Endothelial cell (in vitro differentiated cells): ENCODE data around the gene HLA-DPA1. TPM values are rescaled to one million over a fixed set of nuclear protein-coding genes. Genes with fewer than 3 reads are reported as not detected.

ENCODE experiments used
- DNase-seq: peaks from one replicate; pipeline ENCODE4 v3.0.0; 2021; ENCODE audit warnings: low spot score
- H3K27ac Mint-ChIP-seq: one replicate; pipeline ENCODE4 v1.8.0; 2021; ENCODE audit warnings: mixed read lengths, inconsistent platforms; ENCODE audit not compliant: unreplicated experiment
- H3K27me3 Mint-ChIP-seq: one replicate; pipeline ENCODE4 v1.8.0; 2021; ENCODE audit warnings: mild to moderate bottlenecking, moderate library complexity, mixed read lengths, inconsistent platforms; ENCODE audit not compliant: unreplicated experiment
- H3K36me3 Mint-ChIP-seq: one replicate; pipeline ENCODE4 v1.8.0; 2021; ENCODE audit warnings: mild to moderate bottlenecking, low read depth, mixed read lengths, inconsistent platforms; ENCODE audit not compliant: unreplicated experiment
- H3K4me1 Mint-ChIP-seq: one replicate; pipeline ENCODE4 v1.8.0; 2021; ENCODE audit warnings: mild to moderate bottlenecking, mixed read lengths, inconsistent platforms; ENCODE audit not compliant: unreplicated experiment
- H3K4me3 Mint-ChIP-seq: one replicate; pipeline ENCODE4 v1.8.0; 2021; ENCODE audit warnings: mild to moderate bottlenecking, mixed read lengths, inconsistent platforms; ENCODE audit not compliant: unreplicated experiment
- H3K9me3 Mint-ChIP-seq: one replicate; pipeline ENCODE4 v1.8.0; 2021; ENCODE audit warnings: mixed read lengths, inconsistent platforms; ENCODE audit not compliant: unreplicated experiment
- CTCF ChIP-seq: fragments of 200-600 bp; sonication (generic); IDR thresholded peaks from one replicate; pipeline ENCODE4 v1.5.0; 2021; ENCODE audit warnings: antibody characterized with exemption; ENCODE audit not compliant: unreplicated experiment
- total RNA-seq: library from RNA; stranded (reverse); fragmentation: NEBNext Ultra II Directional; extraction: Animal tissue kit (Norgen Biotek cat#: 25700); gene quantifications from one replicate; pipeline ENCODE4 v1.2.1, GENCODE V29; 2021; ENCODE audit not compliant: unreplicated experiment

The HLA-DPA1 gene
- total RNA-seq, 1 donor from 2014 or later, result 8.5 TPM

- Mint-ChIP-seq H3K9me3 (no peaks in the 10 kb centered on the region), H3K27ac (no peak overlapping the region), H3K27me3 (peaks cover 3% of the 10 kb centered on the region), H3K36me3 (peaks cover 3% of the 10 kb centered on the region), H3K4me1 (peaks cover 5% of the 10 kb centered on the region), H3K4me3 (no peak overlapping the region)
- no peak for TF ChIP-seq CTCF
- DNase-seq, result no peak
Measured at GRCh38 chr6:33072508-33073100, 845 bp downstream of the HLA-DPA1 start.

- DNase-seq, result no peak
- H3K27me3 Mint-ChIP-seq, result no peaks in the 10 kb centered on the region
- TF ChIP-seq CTCF, result no peak
- peaks cover 5% of the 10 kb centered on the region for H3K4me1 Mint-ChIP-seq
- no peaks in the 10 kb centered on the region for H3K9me3 Mint-ChIP-seq
- no peak overlapping the region for H3K4me3 Mint-ChIP-seq
- no peak overlapping the region for H3K27ac Mint-ChIP-seq
- H3K36me3 Mint-ChIP-seq, result peaks cover 3% of the 10 kb centered on the region
Measured at GRCh38 chr6:33071569-33071968, 1.9 kb downstream of the HLA-DPA1 start.

- no peak for TF ChIP-seq CTCF
- no peaks in the 10 kb centered on the region for H3K9me3 Mint-ChIP-seq
- peaks cover 5% of the 10 kb centered on the region for H3K4me1 Mint-ChIP-seq
Measured at GRCh38 chr6:33070909-33071308, 2.5 kb downstream of the HLA-DPA1 start.

GRCh38 chr6:33069021-33069738 is 4.3 kb downstream of the HLA-DPA1 start:
- no peak for TF ChIP-seq CTCF
- no peak overlapping the region for H3K4me3 Mint-ChIP-seq

More at GRCh38 chr6:33070909-33071308, 2.5 kb downstream of the HLA-DPA1 start:
- Mint-ChIP-seq H3K27me3 (no peaks in the 10 kb centered on the region), H3K36me3 (peaks cover 3% of the 10 kb centered on the region), H3K27ac (no peak overlapping the region), H3K4me3 (no peak overlapping the region)
- no peak for DNase-seq

GRCh38 chr6:33066917-33067521 is 6.4 kb downstream of the HLA-DPA1 start:
- H3K9me3 Mint-ChIP-seq, result no peaks in the 10 kb centered on the region
- H3K4me1 Mint-ChIP-seq, result peaks cover 5% of the 10 kb centered on the region
- no peak for DNase-seq
- H3K27ac Mint-ChIP-seq, result no peak overlapping the region
- no peak overlapping the region for H3K4me3 Mint-ChIP-seq
- TF ChIP-seq CTCF, result no peak
- peaks cover 3% of the 10 kb centered on the region for H3K36me3 Mint-ChIP-seq
- H3K27me3 Mint-ChIP-seq, result no peaks in the 10 kb centered on the region

More at GRCh38 chr6:33069021-33069738, 4.3 kb downstream of the HLA-DPA1 start:
- Mint-ChIP-seq H3K36me3 (peaks cover 3% of the 10 kb centered on the region), H3K27ac (no peak overlapping the region), H3K9me3 (no peaks in the 10 kb centered on the region), H3K4me1 (peaks cover 5% of the 10 kb centered on the region), H3K27me3 (no peaks in the 10 kb centered on the region)
- DNase-seq, result no peak
